Sigmoid colon (tissue), 4 donors: ENCODE data around the gene LTB.

Experiments
- POLR2A ChIP-seq, 2 donors: fragments of 450-650 bp; IDR thresholded peaks; one replicate each; pipeline ENCODE4 v1.6.1; 2016; ENCODE audit warnings: antibody characterized with exemption in 2 of 2, mild to moderate bottlenecking in 2 of 2, moderate library complexity in 2 of 2
- POLR2AphosphoS5 ChIP-seq, 4 donors: sonication (generic); formaldehyde crosslinking; IDR thresholded peaks; one replicate each; pipeline ENCODE4 v1.6.1; 2017; ENCODE audit warnings: antibody characterized with exemption in 4 of 4
- TF ChIP-seq, protein P1 (sequence below), 4 experiments: fragments of 450-650 bp in 3 of 4; fragments of 200-600 bp in 1 of 4; IDR thresholded peaks; one replicate each; pipeline ENCODE4 v1.5.1; 2016 to 2019; ENCODE audit warnings: antibody characterized with exemption in 4 of 4, mild to moderate bottlenecking in 3 of 4, moderate library complexity in 2 of 4

GRCh38 chr6:31629014-31629413, 46.8 kb upstream of the LTB start:
- TF ChIP-seq POLR2A (IDR thresholded peaks at IDR 0.05) = no peak
- TF ChIP-seq, protein P1, sequence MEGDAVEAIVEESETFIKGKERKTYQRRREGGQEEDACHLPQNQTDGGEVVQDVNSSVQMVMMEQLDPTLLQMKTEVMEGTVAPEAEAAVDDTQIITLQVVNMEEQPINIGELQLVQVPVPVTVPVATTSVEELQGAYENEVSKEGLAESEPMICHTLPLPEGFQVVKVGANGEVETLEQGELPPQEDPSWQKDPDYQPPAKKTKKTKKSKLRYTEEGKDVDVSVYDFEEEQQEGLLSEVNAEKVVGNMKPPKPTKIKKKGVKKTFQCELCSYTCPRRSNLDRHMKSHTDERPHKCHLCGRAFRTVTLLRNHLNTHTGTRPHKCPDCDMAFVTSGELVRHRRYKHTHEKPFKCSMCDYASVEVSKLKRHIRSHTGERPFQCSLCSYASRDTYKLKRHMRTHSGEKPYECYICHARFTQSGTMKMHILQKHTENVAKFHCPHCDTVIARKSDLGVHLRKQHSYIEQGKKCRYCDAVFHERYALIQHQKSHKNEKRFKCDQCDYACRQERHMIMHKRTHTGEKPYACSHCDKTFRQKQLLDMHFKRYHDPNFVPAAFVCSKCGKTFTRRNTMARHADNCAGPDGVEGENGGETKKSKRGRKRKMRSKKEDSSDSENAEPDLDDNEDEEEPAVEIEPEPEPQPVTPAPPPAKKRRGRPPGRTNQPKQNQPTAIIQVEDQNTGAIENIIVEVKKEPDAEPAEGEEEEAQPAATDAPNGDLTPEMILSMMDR (IDR thresholded peaks at IDR 0.05) = no peak
- no peak for TF ChIP-seq POLR2AphosphoS5 (IDR thresholded peaks at IDR 0.05)
